ENCODE measurements around the gene SAMD1.
"Not testable (repeated sequence)": the region's sequence is repeated elsewhere in the genome, so short reads cannot be mapped to it uniquely, and the experiment has no call there.

The SAMD1 gene

DNA sequence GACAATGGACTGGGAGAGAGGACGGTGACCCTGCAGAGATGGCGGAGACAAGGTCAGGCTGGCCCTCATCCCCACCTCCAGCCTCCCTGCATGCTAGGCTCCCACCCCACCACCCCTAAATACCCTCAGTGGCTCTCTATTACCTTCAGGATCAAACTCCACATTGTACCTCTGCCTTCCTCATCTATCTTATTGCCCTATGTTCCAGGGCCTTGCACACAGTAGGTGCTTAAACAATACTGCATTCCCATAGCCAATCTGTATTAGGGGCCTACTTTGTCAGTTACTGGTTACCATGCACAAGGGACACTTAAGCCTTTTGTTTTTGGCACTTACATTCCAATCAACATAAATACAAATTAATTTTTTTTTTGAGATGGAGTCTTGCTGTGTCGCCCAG, 35.2 kb downstream of the SAMD1 start:
- no peak overlapping the region for H3K4me3 ChIP-seq (ENCODE audit: low read depth, low read length)
- DNase-seq (ENCODE audit: low read depth) = no peak
- TF ChIP-seq, protein P1, sequence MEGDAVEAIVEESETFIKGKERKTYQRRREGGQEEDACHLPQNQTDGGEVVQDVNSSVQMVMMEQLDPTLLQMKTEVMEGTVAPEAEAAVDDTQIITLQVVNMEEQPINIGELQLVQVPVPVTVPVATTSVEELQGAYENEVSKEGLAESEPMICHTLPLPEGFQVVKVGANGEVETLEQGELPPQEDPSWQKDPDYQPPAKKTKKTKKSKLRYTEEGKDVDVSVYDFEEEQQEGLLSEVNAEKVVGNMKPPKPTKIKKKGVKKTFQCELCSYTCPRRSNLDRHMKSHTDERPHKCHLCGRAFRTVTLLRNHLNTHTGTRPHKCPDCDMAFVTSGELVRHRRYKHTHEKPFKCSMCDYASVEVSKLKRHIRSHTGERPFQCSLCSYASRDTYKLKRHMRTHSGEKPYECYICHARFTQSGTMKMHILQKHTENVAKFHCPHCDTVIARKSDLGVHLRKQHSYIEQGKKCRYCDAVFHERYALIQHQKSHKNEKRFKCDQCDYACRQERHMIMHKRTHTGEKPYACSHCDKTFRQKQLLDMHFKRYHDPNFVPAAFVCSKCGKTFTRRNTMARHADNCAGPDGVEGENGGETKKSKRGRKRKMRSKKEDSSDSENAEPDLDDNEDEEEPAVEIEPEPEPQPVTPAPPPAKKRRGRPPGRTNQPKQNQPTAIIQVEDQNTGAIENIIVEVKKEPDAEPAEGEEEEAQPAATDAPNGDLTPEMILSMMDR (IDR thresholded peaks at IDR 0.05; ENCODE audit: control insufficient read depth, extremely low read depth, insufficient read depth) = no peak

DNA sequence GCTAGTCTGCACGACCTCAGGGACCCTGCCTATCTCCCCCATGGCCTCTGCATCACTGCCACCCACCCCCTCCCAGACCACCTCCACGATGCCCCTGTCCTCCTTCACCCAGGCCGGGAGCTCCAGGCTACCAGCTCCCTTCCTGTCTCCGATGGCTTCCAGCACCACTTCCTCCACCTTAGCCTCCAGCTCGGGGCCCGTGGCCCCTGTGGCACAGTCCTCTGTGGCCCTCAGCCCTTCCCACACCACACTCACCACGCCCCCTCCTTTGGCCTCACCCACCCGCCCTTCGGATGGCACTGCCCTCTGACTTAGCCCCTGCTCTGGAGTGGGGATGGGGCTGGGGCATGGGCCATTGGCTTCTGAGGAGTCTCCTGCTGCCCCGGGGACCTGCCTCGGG, 35.8 kb downstream of the SAMD1 start:
- TF ChIP-seq, protein P1 (IDR thresholded peaks at IDR 0.05; ENCODE audit: control insufficient read depth, extremely low read depth, insufficient read depth) = no peak
- no peak overlapping the region for H3K4me3 ChIP-seq (ENCODE audit: low read depth, low read length)

DNA sequence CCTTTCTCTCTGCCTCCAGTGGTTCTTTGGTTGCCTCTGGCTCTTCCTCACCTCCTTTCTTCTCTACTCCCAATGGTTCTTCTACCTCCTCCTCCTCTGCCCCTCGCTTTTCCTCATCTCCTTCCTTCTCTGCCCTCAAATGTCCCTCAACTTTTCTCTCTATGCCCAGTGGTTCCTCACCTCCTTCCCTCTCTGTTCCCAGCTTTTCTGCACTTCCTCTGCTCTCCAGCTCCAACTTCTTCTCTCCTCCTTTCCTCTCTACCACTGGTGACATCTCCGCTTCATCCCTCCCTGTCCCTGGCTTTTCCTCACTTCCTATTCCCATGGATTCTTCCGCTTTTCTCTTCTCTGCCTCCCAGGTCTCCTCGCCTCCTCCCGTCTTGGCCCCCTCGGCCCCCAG, 36.5 kb downstream of the SAMD1 start:
- TF ChIP-seq, protein P1 (IDR thresholded peaks at IDR 0.05; ENCODE audit: control insufficient read depth, extremely low read depth, insufficient read depth) = no peak
- DNase-seq (ENCODE audit: low read depth) = no peak
- H3K4me3 ChIP-seq (ENCODE audit: low read depth, low read length) = no peak overlapping the region

More for the DNA sequence above, 35.8 kb downstream of the SAMD1 start:
- no peak for DNase-seq (ENCODE audit: low read depth)

DNA sequence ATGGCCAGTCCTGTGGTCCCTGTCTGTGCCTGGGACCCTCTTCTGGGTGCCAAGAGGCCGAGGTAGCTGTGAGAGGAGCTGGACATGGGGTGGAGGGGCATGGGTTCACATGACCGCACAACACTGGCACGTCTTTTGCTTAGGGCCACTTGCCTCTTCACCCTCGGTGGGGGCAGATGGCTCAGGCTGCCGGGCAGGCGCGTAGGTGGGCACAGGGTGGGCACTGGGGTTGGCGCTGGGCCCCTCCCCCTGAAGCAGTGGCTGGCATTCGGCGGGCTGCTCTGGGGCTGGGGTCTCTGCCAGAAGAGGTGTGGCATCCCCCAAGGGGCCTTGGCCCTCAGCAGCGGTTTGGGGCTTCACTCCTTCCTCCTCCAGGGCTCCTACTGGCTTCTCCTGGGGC, 37.1 kb downstream of the SAMD1 start:
- DNase-seq (ENCODE audit: low read depth) = no peak
- TF ChIP-seq, protein P1 (IDR thresholded peaks at IDR 0.05; ENCODE audit: control insufficient read depth, extremely low read depth, insufficient read depth) = no peak
- no peak overlapping the region for H3K4me3 ChIP-seq (ENCODE audit: low read depth, low read length)

DNA sequence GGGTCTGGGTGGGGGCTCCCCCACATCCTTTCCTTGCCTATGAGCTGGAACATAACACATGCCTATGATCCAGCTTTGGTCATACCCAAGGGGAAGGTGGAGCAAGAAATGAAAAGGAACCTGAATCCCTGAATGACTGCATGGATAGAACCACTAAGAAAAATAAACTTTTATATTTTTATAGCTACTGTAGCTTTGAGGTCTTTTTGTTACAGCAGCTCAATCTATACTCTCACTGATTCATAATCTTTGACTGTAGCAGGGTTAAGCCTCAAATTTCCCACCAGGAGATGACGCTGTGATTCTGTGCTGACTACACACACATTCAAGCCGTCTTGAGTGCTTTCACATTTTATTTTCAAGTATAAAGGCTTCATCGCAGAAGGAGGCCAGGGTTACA, 37.5 kb downstream of the SAMD1 start:
- TF ChIP-seq, protein P1 (IDR thresholded peaks at IDR 0.05; ENCODE audit: control insufficient read depth, extremely low read depth, insufficient read depth) = no peak
- DNase-seq (ENCODE audit: low read depth) = no peak

DNA sequence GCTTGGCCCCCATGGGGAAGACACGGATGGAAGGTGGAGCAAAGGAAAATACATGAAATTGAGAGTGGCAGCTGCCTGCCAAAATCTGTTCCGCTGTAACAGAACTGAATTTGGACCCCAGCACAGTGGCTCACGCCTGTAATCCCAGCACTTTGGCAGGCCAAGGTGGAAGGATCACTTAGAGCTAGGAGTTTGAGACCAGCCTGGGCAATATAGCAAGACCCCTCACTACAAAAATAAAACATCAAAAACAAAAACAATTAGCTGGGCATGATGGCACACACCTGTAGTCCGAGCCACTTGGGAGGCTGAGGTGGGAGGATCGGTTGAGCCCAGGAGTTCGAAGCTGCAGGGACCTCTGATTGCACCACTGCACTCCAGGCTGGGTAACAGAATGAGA, 38.1 kb downstream of the SAMD1 start:
- no peak for DNase-seq (ENCODE audit: low read depth)
- H3K4me3 ChIP-seq (ENCODE audit: low read depth, low read length) = no peak overlapping the region

More for the DNA sequence above, 37.5 kb downstream of the SAMD1 start:
- no peak overlapping the region for H3K4me3 ChIP-seq (ENCODE audit: low read depth, low read length)

DNA sequence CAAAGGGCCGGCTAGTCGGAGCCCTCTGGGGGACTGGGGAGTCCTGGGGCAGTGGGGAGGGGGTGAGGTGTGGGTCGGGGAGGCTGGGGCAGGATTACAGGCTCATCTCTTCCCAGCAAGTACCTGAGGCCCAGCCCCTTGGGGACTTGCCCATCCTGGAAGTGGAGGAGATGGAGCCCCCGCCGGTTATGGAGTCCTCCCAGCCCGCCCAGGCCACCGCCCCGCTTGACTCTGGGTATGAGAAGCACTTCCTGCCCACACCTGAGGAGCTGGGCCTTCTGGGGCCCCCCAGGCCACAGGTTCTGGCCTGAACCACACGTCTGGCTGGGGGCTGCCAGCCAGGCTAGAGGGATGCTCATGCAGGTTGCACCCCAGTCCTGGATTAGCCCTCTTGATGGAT, 38.6 kb downstream of the SAMD1 start:
- no peak for DNase-seq (ENCODE audit: low read depth)
- TF ChIP-seq, protein P1 (IDR thresholded peaks at IDR 0.05; ENCODE audit: control insufficient read depth, extremely low read depth, insufficient read depth) = no peak
- no peak overlapping the region for H3K4me3 ChIP-seq (ENCODE audit: low read depth, low read length)

More for the DNA sequence above, 38.1 kb downstream of the SAMD1 start:
- TF ChIP-seq, protein P1 (IDR thresholded peaks at IDR 0.05; ENCODE audit: control insufficient read depth, extremely low read depth, insufficient read depth) = no peak

DNA sequence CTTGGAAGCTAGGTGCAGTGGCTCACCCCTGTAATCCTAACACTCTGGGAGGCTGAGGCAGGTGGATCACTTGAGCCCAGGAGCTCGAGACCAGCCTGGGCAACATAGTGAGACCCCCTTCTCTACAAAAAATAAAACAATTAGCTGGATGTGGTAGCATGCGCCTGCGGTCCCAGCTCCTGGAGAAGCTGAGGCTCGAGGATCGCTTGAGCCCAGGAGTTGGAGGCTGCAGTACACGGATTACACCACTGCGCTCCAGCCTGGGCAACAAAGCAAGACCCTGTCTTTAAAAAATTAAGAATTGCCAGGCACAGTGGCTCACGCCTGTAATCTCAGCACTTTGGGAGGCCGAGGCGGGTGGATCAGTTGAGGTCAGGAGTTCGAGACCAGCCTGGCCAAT, 39.6 kb downstream of the SAMD1 start:
- DNase-seq (ENCODE audit: low read depth); H3K4me3 ChIP-seq (ENCODE audit: low read depth, low read length): not testable (repeated sequence)
